Activated CD8-positive, alpha-beta T cell treated with anti-CD3 and anti-CD28 coated beads for 36 hours (primary cell): Measurements from ENCODE around the gene DAB2IP. TPM values are rescaled to one million over a fixed set of nuclear protein-coding genes. Genes with fewer than 3 reads are reported as not detected.

ENCODE experiments used
- ATAC-seq: fragments of 200-7000 bp; cut with Tn5 transposase; one replicate; pipeline ENCODE4 v1.10.0; 2021; ENCODE audit warnings: mild to moderate bottlenecking, moderate library complexity
- CTCF ChIA-PET: fragments of 350-600 bp; sonication (Branson Sonifier 250); formaldehyde crosslinking; loops from one replicate; lab custom pipeline; 2021; ENCODE audit warnings: antibody characterized with exemption; lab: Charles Lee
- POLR2A ChIA-PET: fragments of 350-600 bp; sonication (Branson Sonifier 250); formaldehyde crosslinking; loops from one replicate; lab custom pipeline; 2021; ENCODE audit warnings: antibody characterized with exemption; lab: Charles Lee
- DNase-seq: peaks from one replicate; pipeline ENCODE4 v3.0.0-alpha.2; 2020
- H3K27ac Mint-ChIP-seq: one replicate; pipeline ENCODE4 v1.8.0; 2021; ENCODE audit warnings: mild to moderate bottlenecking, mixed read lengths
- H3K27me3 Mint-ChIP-seq: one replicate; pipeline ENCODE4 v1.8.0; 2021; ENCODE audit warnings: mixed read lengths
- H3K36me3 Mint-ChIP-seq: one replicate; pipeline ENCODE4 v1.8.0; 2021; ENCODE audit warnings: low read depth, mixed read lengths
- H3K4me1 Mint-ChIP-seq: one replicate; pipeline ENCODE4 v1.8.0; 2021; ENCODE audit warnings: low read depth, mixed read lengths
- H3K4me3 Mint-ChIP-seq: one replicate; pipeline ENCODE4 v1.8.0; 2021; ENCODE audit warnings: mild to moderate bottlenecking, moderate library complexity, mixed read lengths
- H3K9me3 Mint-ChIP-seq: one replicate; pipeline ENCODE4 v1.8.0; 2021; ENCODE audit warnings: mixed read lengths
- CTCF ChIP-seq: fragments of 200-600 bp; IDR thresholded peaks from one replicate; pipeline ENCODE4 v1.8.0; 2022; ENCODE audit warnings: antibody characterized with exemption, mild to moderate bottlenecking
- intact Hi-C: fragments of 100-400 bp; cut with micrococcal nuclease; formaldehyde crosslinking; loops from one replicate; pipeline ENCODE4 v1.10.0; 2022
- total RNA-seq, 2 experiments: library from RNA; stranded (reverse); gene quantifications; one replicate each; pipeline ENCODE4 v1.2.3, GENCODE V29; 2021

The DAB2IP gene
- total RNA-seq, 2 experiments from 2014 or later: 0.54 to 1.5 TPM

DNA sequence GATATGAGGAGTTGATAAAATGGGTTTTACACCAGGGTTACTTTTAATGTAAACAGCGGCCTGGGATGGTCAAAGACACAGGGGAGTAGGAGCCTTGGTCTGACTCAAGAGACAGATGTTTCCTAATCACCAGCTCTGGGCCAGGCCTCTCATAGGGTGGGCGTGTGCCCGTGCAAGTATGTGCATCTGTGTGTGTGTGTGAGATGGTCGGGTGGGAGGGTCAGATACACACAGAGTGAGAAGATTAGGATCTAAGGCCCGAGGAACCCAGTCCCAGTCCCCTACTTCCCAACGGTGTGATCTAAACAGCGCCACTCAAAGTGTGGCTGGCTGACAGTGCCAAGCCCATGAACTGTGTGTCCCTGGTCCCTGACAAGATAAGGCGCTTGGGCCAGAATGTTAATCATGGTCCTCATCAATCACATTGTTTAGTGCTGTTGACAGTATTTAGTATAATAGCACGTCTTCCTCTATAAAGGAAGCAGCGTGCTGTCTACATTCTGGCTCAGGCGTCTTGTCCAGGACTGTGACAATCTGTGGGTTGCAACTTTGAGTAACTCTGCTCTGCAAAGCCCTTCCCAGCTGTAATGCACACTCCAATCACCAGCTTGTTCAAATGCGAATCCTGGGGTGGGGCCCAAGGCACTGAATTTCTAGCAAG lies 173.7 kb downstream of the DAB2IP start:
- Mint-ChIP-seq H3K4me3 (no peak overlapping the region), H3K36me3 (no peaks in the 10 kb centered on the region), H3K9me3 (no peaks in the 10 kb centered on the region), H3K27ac (no peak overlapping the region), H3K4me1 (peaks cover 5% of the 10 kb centered on the region), H3K27me3 (no peaks in the 10 kb centered on the region)
- intact Hi-C loops: no loop called here
- POLR2A ChIA-PET: no interaction called here
- no peak for ATAC-seq
- TF ChIP-seq CTCF: no peak
- DNase-seq: no peak
- CTCF ChIA-PET: no interaction called here

DNA sequence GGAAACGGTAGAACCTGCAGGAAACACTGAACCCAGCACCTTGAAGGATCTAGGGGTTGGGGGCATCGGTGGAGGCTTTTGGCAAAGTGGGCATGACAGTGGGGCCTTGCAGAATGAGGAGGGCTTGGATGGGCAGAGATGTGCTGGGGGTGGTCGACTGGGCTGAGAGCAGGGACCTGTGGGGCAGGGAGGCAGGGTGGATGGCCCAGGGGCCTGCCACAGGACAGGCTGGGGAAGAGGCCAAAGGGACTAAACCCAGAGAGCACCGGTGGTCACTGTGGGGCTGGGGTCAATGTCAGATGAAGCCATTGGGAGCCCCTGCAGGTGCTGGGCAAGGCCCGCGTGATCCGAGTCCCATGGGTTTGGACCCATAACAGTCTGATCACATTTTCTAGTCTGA lies 175.3 kb downstream of the DAB2IP start:
- H3K36me3 Mint-ChIP-seq: no peaks in the 10 kb centered on the region
- CTCF ChIA-PET: no interaction called here
- H3K27ac Mint-ChIP-seq: no peak overlapping the region
- peaks cover 5% of the 10 kb centered on the region for H3K4me1 Mint-ChIP-seq
- H3K9me3 Mint-ChIP-seq: no peaks in the 10 kb centered on the region
- POLR2A ChIA-PET: no interaction called here
- TF ChIP-seq CTCF: no peak
- ATAC-seq: no peak
- DNase-seq: no peak
- H3K27me3 Mint-ChIP-seq: no peaks in the 10 kb centered on the region
- intact Hi-C loops: no loop called here
- no peak overlapping the region for H3K4me3 Mint-ChIP-seq

GRCh38 chr9:121827251-121827967 lies 176.0 kb downstream of the DAB2IP start:
- no peaks in the 10 kb centered on the region for H3K4me1 Mint-ChIP-seq
- TF ChIP-seq CTCF: no peak
- intact Hi-C loops: no loop called here
- H3K27me3 Mint-ChIP-seq: no peaks in the 10 kb centered on the region
- ChIA-PET CTCF (no interaction called here), POLR2A (no interaction called here)
- H3K27ac Mint-ChIP-seq: no peak overlapping the region
- DNase-seq: no peak
- no peaks in the 10 kb centered on the region for H3K36me3 Mint-ChIP-seq
- no peak for ATAC-seq
- no peak overlapping the region for H3K4me3 Mint-ChIP-seq
- H3K9me3 Mint-ChIP-seq: no peaks in the 10 kb centered on the region

- Mint-ChIP-seq H3K36me3 (no peaks in the 10 kb centered on the region), H3K9me3 (no peaks in the 10 kb centered on the region)
- POLR2A ChIA-PET: no interaction called here
Measured at GRCh38 chr9:121830441-121831140, 179.2 kb downstream of the DAB2IP start.

More at GRCh38 chr9:121830441-121831140, 179.2 kb downstream of the DAB2IP start:
- no peak for TF ChIP-seq CTCF
- intact Hi-C loops: loop anchor here (1.0 kb wide), 1 partner anchor 12 kb away; no protein-coding TSS in a partner anchor
- CTCF ChIA-PET: no interaction called here
- no peak for DNase-seq
- no peaks in the 10 kb centered on the region for H3K4me1 Mint-ChIP-seq
- no peak overlapping the region for H3K27ac Mint-ChIP-seq
- no peaks in the 10 kb centered on the region for H3K27me3 Mint-ChIP-seq
- H3K4me3 Mint-ChIP-seq: no peak overlapping the region
- ATAC-seq: no peak
